Measurements from ENCODE around the gene COQ10B. TPM values are rescaled to one million over a fixed set of nuclear protein-coding genes. Genes with fewer than 3 reads are reported as not detected.
"Not testable (repeated sequence)": the region's sequence is repeated elsewhere in the genome, so short reads cannot be mapped to it uniquely, and the experiment has no call there.

Gene COQ10B
- total RNA-seq, 4 donors from 2014 or later = 23.8 to 34.1 (median 28.5) TPM

DNA sequence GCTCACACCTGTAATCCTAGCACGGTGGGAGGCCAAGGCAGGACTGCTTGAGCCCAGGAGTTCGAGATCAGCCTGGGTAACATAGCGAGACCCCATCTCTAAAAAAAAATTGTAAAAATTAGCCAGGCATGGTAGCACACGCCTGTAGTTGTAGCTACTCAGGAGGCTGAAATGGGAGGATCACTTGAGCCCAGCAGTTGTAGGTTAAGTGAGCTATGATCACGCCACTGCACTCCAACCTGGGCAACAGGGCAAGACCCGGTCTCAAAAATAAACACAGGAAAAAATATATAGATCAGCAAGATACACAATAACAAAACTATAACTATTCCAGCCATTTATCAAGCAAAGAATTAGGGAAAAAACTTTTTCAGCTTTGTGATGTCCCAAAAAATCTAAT lies 21.5 kb upstream of the COQ10B start:
- H3K9me3 ChIP-seq = no peaks in the 10 kb centered on the region
- no peak overlapping the region for H3K27ac ChIP-seq
- no peaks in the 10 kb centered on the region for H3K27me3 ChIP-seq
- H3K36me3 ChIP-seq = no peaks in the 10 kb centered on the region
- peaks cover 1 to 18% of the 10 kb centered on the region in 2 donors for H3K4me1 ChIP-seq
- no peak for DNase-seq
- intact Hi-C loops (cut with DNase I; ENCODE audit: low total_unique reads) = loop anchor here (10.0 kb wide), 1 partner anchor 63 kb away; the partner anchor contains the start of gene HSPD1
- H3K4me3 ChIP-seq = no peak overlapping the region
- TF ChIP-seq POLR2A (IDR thresholded peaks at IDR 0.05) = no peak
- no peak for TF ChIP-seq CTCF (IDR thresholded peaks at IDR 0.05)

DNA sequence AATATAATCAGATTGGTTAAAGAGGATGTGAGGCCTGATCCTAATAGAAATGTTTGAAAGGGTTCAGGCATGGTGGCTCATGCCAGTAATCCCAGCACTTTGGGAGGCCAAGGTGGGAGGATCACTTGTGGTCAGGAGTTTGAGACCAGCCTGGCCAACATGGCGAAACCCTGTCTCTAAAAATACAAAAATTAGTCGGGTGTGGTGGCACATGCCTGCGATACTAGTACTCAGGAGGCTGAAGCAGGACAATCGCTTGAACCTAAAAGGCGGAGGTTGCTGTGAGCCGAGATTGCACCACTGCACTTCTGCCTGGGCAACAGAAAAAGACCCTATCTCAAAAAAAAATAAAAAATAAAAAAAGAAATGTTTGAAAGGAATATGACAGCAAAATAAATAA lies 20.8 kb upstream of the COQ10B start:
- not testable (repeated sequence) for H3K9me3 ChIP-seq, H3K27ac ChIP-seq, DNase-seq, H3K36me3 ChIP-seq, H3K27me3 ChIP-seq
- peak overlapping the region in 1 of 2 donors; percentile 73 for H3K4me3 ChIP-seq
- intact Hi-C loops (cut with DNase I; ENCODE audit: low total_unique reads) = loop anchor here (10.0 kb wide), 1 partner anchor 62 kb away; the partner anchor contains the start of gene HSPD1
- peaks cover 0 to 18% of the 10 kb centered on the region in 2 donors for H3K4me1 ChIP-seq

DNA sequence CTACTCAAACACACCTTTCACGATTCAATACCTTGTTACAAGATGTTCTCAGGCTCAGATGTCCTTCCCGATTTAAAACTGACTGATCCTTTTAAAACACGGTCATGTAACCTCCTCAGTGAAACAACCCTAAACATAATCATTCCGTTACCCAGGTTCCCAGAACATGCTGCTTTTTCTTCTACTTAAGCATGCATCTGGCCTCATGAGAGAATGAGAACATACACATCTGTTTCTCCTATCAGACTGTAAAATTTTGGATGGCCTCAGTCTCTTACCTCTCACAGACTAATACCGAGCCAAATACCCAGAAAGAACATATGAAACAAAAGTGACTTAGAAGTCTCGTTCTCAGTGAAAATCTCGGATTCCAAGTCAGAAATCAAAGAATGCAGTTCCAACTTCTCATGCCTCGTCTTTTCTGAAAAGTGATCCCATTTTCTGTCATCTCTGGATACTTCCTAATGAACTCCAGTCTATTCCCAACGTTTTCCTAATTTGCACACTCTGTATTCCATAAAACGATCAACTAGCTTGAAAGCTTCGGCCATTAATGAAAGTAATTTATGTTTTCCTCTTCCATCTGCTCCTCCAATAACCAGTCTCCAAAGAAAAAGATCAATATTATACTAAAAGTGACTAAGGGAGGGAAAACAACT lies 19.4 kb upstream of the COQ10B start:
- Histone ChIP-seq H3K4me3 (peak overlapping the region; percentile 73 to 95), H3K4me1 (peaks cover 0 to 9% of the 10 kb centered on the region in 2 donors), H3K27me3 (no peaks in the 10 kb centered on the region), H3K36me3 (no peaks in the 10 kb centered on the region), H3K9me3 (no peaks in the 10 kb centered on the region), H3K27ac (peak overlapping the region; percentile 96 to 97)
- DNase-seq = no peak
- TF ChIP-seq POLR2A (IDR thresholded peaks at IDR 0.05) (no peak), CTCF (IDR thresholded peaks at IDR 0.05) (no peak)
- intact Hi-C loops (cut with DNase I; ENCODE audit: low total_unique reads) = loop anchor here (10.0 kb wide), 1 partner anchor 61 kb away; the partner anchor contains the start of gene HSPD1

DNA sequence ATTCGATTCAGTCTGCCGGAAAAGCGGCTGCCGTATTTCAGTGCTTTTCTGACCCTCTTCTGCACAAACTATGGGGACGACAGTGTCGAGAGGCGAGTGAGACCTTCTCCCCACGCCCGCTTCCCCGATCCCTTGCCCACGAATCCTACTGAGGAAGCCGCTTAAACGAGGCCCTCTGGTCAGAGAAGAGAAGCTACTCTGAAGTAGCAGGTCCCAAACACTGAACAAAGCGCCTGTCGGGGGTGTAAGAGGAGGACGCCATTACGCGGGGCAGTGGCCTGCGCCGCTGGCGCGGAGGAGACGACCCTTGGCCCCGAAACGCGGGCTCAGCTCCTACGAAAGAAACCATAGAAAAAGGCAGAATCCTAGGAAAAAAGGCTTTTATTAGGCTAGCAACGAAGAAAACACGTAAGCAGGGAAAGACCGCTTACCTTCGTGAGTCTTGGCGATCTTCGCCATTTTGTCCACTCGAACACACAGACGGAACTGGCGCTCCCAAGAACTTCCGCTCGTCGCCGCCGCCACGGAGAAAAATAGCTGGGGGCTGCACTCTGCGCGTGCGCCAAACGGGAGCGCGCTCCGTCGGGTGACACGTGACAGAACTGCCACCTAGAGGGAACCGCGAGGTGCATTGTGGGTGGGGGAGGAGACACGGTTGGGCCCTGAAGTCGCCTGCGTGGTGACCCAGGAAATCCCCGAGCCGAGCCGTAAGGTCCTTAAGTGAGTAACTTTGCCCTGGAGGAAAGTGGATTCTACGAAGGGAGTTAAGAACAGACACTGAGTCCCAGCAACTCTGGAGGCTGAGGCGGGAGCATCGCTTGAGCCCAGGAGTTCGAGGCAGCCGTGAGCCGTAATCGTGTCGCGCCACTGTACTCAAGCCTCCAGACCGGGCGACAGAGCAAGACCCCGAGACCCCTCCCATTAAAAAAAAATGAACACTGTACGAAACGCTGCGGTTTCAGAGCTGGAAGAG lies 18.5 kb upstream of the COQ10B start, which contains the start of gene SF3B1:
TSS of gene SF3B1 (minus strand) at position 488 of the 973 bp plus-strand sequence. CDS start at position 459, 29 bp downstream.
- Histone ChIP-seq H3K36me3 (no peaks in the 10 kb centered on the region), H3K27ac (peak within 1 kb of the TSS; percentile 96 to 97), H3K9me3 (no peaks in the 10 kb centered on the region), H3K27me3 (no peaks in the 10 kb centered on the region), H3K4me1 (peaks cover 0 to 9% of the 10 kb centered on the region in 2 donors), H3K4me3 (peak within 1 kb of the TSS; percentile 73 to 95)
- peak; percentile 97 to 99 for DNase-seq
- peak; percentile 92 to 98 for TF ChIP-seq POLR2A (IDR thresholded peaks at IDR 0.05)
- peak in 2 of 4 experiments; percentile 3 to 13 for TF ChIP-seq CTCF (IDR thresholded peaks at IDR 0.05)
- intact Hi-C loops (cut with DNase I; ENCODE audit: low total_unique reads) = loop anchor here (10.0 kb wide), 1 partner anchor 60 kb away; the partner anchor contains the start of gene HSPD1

- H3K4me3 ChIP-seq = peak overlapping the region; percentile 73 to 95
- TF ChIP-seq CTCF (IDR thresholded peaks at IDR 0.05) (no peak), POLR2A (IDR thresholded peaks at IDR 0.05) (no peak)
- intact Hi-C loops (cut with DNase I; ENCODE audit: low total_unique reads) = loop anchor here (10.0 kb wide), 1 partner anchor 59 kb away; the partner anchor contains the start of gene HSPD1
- no peaks in the 10 kb centered on the region for H3K27me3 ChIP-seq
- H3K4me1 ChIP-seq = peaks cover 0 to 9% of the 10 kb centered on the region in 2 donors
- no peaks in the 10 kb centered on the region for H3K9me3 ChIP-seq
- H3K27ac ChIP-seq = peak overlapping the region; percentile 96 to 97
- no peak for DNase-seq
- H3K36me3 ChIP-seq = no peaks in the 10 kb centered on the region
These were observed 17.5 kb upstream of the COQ10B start for GRCh38 chr2:197435598-197436420.
